Erythroblast (primary cell): ENCODE measurements around the gene SF3A1.

Experiments
- GATA1 ChIP-seq: IDR thresholded peaks from 2 replicates; pipeline ENCODE4 v1.6.1; 2011; ENCODE audit warnings: low read depth, mild to moderate bottlenecking, control low read depth, low read length, moderate library complexity
- POLR2A ChIP-seq: IDR thresholded peaks from 2 replicates; pipeline ENCODE4 v1.6.1; 2011; ENCODE audit warnings: mild to moderate bottlenecking, low read length

GRCh38 chr22:30372915-30373314 is 16.2 kb upstream of the SF3A1 start:
- TF ChIP-seq POLR2A, result no peak
- no peak for TF ChIP-seq GATA1
